ENCODE results near the gene ZNF507.

GRCh38 chr19:32406161-32407003 lies 61.0 kb downstream of the ZNF507 start:
- no peak for TF ChIP-seq POLR2A (IDR thresholded peaks at IDR 0.05)
- no peak for TF ChIP-seq CTCF (IDR thresholded peaks at IDR 0.05)

All from testis (tissue), 2 donors.